ENCODE measurements around the gene PSMA6. TPM values are rescaled to one million over a fixed set of nuclear protein-coding genes. Genes with fewer than 3 reads are reported as not detected.

Gene PSMA6
- total RNA-seq, 1 donor from 2014 or later = 258 TPM

GRCh38 chr14:35365130-35366055 is 73.2 kb downstream of the PSMA6 start:
- DNase-seq (ENCODE audit: low read depth, low spot score) = peak; percentile 62

- no peak for DNase-seq (ENCODE audit: low read depth, low spot score)
Measured at GRCh38 chr14:35366056-35366451, 73.9 kb downstream of the PSMA6 start.

GRCh38 chr14:35366521-35366976 is 74.4 kb downstream of the PSMA6 start:
- DNase-seq (ENCODE audit: low read depth, low spot score) = no peak

- no peak for DNase-seq (ENCODE audit: low read depth, low spot score)
Measured at GRCh38 chr14:35367056-35367372, 74.8 kb downstream of the PSMA6 start.

Other genes with a start within 250 kb of the PSMA6 start
- gene FAM177A1, start 246.1 kb upstream of the PSMA6 start, total RNA-seq = 37.9 and 54.3 TPM in 2 replicates
- 34.0 and 41.9 TPM in 2 replicates for gene PPP2R3C, start 170.4 kb upstream of the PSMA6 start, total RNA-seq
- 31.0 and 36.2 TPM in 2 replicates for gene PRORP, start 169.8 kb upstream of the PSMA6 start, total RNA-seq
- gene NFKBIA, start 112.4 kb downstream of the PSMA6 start, total RNA-seq = 128 and 166 TPM in 2 replicates
- not detected in 2 replicates for gene INSM2, start 241.8 kb downstream of the PSMA6 start, total RNA-seq